Activated CD8-positive, alpha-beta memory T cell treated with anti-CD3 and anti-CD28 coated beads, Interleukin-2, amount 50 U/mL, for 24 hours (primary cell): Measurements from ENCODE around the gene CREB3.

Source experiments
- DNase-seq: peaks from one replicate; pipeline ENCODE4 v3.0.0-alpha.2; 2020; ENCODE audit errors: extremely low read depth

The CREB3 gene, protein sequence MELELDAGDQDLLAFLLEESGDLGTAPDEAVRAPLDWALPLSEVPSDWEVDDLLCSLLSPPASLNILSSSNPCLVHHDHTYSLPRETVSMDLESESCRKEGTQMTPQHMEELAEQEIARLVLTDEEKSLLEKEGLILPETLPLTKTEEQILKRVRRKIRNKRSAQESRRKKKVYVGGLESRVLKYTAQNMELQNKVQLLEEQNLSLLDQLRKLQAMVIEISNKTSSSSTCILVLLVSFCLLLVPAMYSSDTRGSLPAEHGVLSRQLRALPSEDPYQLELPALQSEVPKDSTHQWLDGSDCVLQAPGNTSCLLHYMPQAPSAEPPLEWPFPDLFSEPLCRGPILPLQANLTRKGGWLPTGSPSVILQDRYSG

DNA sequence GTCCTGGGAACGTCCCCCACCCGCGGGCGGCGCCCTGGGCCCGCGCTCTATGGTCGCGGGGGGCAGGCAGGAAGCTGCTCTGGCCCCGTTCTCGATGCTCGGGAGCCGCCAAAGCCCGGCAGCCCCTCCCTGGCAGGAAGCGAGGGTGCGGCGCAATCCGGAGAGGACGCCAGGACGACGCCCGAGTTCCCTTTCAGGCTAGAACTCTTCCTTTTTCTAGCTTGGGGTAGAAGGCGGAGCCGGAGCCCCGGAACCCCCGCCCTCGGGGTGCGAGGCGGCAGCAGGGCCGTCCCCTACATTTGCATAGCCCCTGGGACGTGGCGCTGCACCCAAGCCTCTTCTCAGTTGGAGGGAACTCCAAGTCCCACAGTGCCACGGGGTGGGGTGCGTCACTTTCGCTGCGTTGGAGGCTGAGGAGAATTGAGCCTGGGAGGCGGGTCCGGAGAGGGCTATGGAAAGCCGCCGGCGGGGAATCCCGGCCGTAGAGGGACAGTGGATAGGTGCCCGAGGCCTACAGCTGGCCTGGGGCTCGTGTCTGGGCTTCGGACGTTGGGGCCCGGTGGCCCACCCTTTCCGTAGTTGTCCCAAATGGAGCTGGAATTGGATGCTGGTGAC is at the start of gene CREB3, which contains the start of gene TLN1:
CREB3 (plus strand) TSS at position 482 of the 615 bp plus-strand sequence; CDS start at position 589, 107 bp downstream.
TLN1 (minus strand) TSS at position 11 of the 615 bp plus-strand sequence. CDS start 6,501 bp downstream, outside the sequence.
- DNase-seq, result peak; percentile 94

- no peak for DNase-seq
Measured at GRCh38 chr9:35683323-35683722, 49.1 kb upstream of the CREB3 start.

DNA sequence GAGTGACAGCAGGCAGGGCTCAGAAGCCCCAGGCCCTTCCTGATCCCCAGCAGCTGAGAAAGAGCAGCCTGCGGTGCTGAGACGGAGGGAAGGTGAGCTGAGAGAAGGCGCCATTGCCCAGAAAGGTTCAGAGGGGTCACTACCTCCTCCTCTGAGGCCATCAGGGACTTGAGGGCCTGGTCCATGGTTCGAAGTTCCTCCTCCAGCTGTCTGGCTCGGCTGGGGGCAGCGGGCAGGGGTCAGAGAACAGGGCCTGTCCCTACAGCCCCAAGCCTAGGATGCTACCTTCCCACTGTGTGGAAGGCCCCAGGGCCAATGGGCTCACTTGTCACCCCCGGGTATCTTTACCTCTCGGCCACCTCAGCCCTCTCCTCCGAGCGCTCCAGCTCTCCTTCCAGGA is 47.5 kb upstream of the CREB3 start:
- DNase-seq, result no peak

- DNase-seq, result no peak
Measured at GRCh38 chr9:35685506-35685905, 47.0 kb upstream of the CREB3 start.

- no peak for DNase-seq
Measured at GRCh38 chr9:35686222-35687203, 46.0 kb upstream of the CREB3 start.

DNA sequence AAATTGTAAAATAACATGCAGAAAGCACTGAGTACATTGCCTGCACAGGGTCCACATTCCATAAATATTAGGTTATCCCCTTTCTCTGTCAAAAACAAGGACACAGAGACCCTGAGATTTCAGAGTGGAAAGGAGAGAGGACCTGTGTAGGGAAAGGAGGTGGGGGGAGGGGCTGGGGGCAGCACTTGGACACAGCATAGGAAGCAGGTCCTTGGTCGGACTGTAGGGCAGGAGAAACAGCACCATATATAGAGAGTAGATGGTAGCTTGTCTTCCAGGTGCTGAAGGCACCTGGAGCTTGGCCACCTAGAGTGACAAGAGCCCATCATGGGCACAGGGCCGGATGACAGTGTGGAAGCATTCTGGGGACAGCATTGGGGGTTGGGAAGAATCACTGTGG is 45.2 kb upstream of the CREB3 start:
- no peak for DNase-seq

GRCh38 chr9:35687972-35688557 is 44.4 kb upstream of the CREB3 start:
- DNase-seq, result no peak

GRCh38 chr9:35688558-35689541 is 43.6 kb upstream of the CREB3 start:
- no peak for DNase-seq

DNA sequence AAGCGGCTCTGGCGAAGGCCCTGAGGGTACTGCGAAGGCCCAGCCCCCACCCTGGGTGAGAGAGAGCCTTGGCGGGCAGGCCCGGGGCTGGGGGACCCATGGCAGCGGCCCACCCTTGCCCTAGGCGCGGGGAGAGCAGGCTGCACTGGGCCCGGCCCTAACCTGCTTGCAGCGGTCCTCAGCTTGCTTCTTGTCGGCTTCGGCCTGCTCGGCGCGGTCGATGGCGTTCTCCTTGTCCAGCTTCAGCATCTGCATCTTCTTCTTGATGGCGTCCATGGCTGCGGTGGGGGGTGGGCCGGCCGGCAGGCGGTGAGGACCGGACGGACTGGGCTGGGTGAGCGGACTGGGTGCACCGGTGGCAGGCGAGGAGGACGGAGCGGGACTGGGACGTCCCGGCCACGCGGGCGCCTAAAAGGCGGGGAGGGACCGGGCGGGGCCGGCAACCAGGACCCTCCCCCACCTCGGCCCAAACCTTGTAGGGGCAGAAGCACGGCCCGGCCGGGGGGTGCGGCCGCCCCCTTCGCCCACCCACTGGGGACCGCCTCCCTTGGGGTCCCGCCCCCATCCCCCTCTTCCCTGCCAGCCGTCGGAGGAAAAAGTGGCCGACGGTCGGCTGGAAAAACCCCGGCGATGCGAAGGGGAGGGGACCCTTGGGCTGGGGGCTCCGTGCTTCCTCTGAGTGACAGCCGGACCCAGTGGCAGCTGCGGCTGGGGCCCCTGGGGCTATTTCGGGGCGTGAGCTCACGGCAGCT is 42.7 kb upstream of the CREB3 start, which contains the start of gene TPM2:
TPM2 (minus strand) TSS at position 384 of the 752 bp plus-strand sequence; CDS start at position 276, 108 bp downstream.
- no peak for DNase-seq

DNA sequence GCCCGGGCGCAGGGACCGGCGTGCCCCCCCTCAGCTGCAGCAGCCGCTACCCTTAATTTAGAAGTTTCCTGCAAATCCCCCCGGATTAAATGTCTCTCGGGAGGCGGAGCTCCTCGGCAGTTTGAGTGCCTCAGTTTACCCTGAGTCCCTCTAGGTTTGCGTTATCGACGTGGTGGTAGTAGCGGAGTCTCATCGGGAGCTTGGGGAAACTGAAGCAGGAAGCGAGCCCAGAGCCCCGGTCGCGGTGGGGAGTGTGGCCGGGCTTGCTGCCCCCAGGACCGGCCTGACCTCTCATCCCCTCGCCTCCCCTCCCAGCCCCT is 42.2 kb upstream of the CREB3 start:
- DNase-seq, result no peak

- DNase-seq, result no peak
Measured at GRCh38 chr9:35690614-35691333, 41.7 kb upstream of the CREB3 start.

DNA sequence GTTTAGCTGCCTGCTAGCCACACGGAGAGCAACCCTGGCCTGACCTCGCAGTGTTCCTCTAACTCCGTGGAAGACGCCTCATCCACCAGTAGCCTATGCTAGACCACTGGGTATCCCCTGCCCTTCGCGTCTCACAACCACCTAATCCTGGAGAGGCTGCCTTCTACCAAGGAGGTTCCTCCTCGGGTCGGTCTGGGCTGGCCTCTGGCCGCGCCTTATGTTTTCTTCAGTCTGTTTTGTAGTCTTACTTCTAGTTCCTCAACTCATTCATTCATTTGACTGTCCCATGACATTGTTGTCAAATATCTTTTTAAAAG is 41.2 kb upstream of the CREB3 start:
- no peak for DNase-seq

DNA sequence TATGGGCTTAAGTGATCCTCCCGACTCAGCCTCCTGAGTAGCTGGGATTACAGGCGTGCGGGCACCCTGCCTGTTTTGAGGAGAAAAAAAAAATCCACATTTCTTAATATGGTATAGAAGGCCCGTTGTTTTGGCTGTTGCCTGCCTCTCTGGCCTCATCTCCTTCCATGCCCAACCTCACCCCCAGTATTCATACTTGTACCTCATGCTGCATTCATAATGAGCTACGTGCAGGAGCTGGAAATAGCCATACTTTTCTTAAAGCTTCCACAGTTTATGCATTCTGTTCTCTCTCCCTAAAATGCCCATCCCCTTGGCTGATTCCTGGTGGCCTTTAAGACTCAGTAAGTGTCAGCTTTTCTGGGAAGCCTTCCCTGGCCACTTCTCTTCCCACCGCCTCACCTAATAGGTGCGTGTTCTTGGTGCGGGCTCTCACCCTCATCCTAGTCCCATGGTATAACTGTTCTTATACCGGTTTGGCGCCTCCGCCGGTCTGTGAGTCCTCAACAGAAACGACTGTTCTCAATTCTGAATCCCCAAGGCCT is 40.6 kb upstream of the CREB3 start:
- no peak for DNase-seq

GRCh38 chr9:35695943-35696401 is 36.5 kb upstream of the CREB3 start:
- DNase-seq, result no peak

DNA sequence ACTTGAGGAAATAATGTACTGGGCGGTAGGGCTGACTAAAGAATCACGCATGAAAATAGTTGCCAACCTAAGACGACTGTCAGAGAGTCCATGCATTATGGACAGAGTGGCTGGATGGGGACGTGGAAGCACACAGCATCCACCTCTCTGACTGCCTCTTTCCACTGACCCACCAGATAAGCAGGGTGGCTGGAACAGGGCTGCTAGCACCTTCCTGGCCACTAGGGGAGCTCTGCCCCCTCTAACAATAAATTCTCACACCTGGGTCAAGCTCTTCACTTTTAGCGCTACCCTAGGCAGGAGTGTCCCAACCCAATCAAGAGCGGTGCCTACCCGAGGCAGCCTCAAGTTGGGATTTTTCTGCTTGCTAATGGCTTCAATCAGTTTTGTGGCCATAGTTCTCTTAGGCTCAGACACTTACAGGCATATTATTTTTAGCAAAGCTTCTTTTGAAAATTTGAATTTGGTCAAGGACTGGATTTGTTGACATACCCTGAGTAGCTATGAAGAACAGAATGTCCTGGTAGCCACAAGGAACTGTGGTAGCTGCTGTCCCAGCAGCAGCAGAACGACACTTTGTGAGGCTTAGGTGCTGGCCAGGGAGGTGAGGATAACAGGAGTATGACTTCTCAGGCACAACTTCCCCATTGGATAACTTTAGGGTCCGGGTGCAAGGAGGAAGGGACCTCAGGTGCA is 35.8 kb upstream of the CREB3 start:
- DNase-seq, result no peak

DNA sequence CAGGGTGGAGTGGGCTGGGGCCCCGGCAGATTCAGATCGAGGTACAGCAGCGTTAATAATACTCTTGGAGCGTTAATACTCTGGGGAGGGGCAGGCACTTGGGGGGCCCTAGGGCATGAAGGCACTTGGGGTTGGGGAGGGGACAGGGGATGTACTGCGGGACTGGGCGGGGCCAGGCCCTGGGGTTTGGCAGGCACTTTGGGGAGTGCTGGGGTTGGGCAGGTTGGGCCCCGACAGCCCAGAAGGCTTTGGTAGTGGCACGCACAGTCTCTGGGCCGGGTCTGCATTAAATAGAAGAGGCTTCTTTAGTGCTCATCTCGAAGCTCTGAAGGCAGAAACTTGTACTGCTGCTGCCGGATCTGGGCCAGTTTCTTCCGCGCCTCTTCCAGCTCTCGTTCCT is 35.0 kb upstream of the CREB3 start:
- no peak for DNase-seq

- no peak for DNase-seq
Measured at GRCh38 chr9:35698231-35698630, 34.2 kb upstream of the CREB3 start.

DNA sequence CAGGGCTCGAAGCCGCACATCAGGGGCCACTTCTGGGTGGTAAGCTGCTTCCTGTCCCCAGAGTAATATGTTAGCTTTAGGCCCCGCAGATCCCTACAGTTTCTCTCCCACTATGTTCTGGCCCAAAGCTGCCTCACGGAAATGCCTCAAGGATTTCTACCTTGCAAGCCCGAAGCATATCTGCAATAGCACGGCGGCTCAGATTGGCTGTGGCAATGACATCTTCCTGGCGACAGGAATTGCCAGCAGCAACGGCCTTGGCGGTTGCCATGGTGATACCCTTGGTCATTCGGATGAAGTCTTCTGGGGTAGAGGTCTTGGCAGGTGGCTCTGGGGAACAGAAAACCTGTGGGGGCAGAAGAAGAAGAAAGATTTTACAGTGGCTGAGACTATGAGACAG is 32.4 kb upstream of the CREB3 start:
- no peak for DNase-seq
